BLaER1 (cell line): ENCODE results near the gene TNFRSF19.

Experiments
- H3K27ac ChIP-seq: shearing (Covaris generic); formaldehyde crosslinking; 2 replicates; pipeline ENCODE4 v1.8.1; 2022
- H3K27me3 ChIP-seq: shearing (Covaris generic); formaldehyde crosslinking; 2 replicates; pipeline ENCODE4 v1.8.1; 2022
- H3K36me3 ChIP-seq: shearing (Covaris generic); formaldehyde crosslinking; 2 replicates; pipeline ENCODE4 v1.8.1; 2022
- H3K4me1 ChIP-seq: shearing (Covaris generic); formaldehyde crosslinking; 2 replicates; pipeline ENCODE4 v1.8.1; 2022
- H3K4me2 ChIP-seq: shearing (Covaris generic); formaldehyde crosslinking; 2 replicates; pipeline ENCODE4 v1.8.1; 2022
- H3K4me3 ChIP-seq: shearing (Covaris generic); formaldehyde crosslinking; 2 replicates; pipeline ENCODE4 v1.8.1; 2022
- H3K9ac ChIP-seq: shearing (Covaris generic); formaldehyde crosslinking; 2 replicates; pipeline ENCODE4 v1.8.1; 2022
- H3K9me3 ChIP-seq: shearing (Covaris generic); formaldehyde crosslinking; 2 replicates; pipeline ENCODE4 v1.8.1; 2022
- H4K20me1 ChIP-seq: shearing (Covaris generic); formaldehyde crosslinking; 2 replicates; pipeline ENCODE4 v1.8.1; 2022
- Cebpa-rat ChIP-seq: shearing (Covaris generic); IDR thresholded peaks from 2 replicates; pipeline ENCODE4 v1.8.1; 2022

Gene TNFRSF19

GRCh38 chr13:23715092-23715761, 145.0 kb downstream of the TNFRSF19 start:
- Histone ChIP-seq H3K4me3 (no peak overlapping the region), H3K9ac (no peak overlapping the region), H3K9me3 (peaks cover 23% of the 10 kb centered on the region), H4K20me1 (no peaks in the 10 kb centered on the region), H3K27me3 (no peaks in the 10 kb centered on the region), H3K27ac (no peak overlapping the region), H3K4me2 (no peak overlapping the region; the same call in 1 of the 2 replicates), H3K4me1 (no peaks in the 10 kb centered on the region; the same call in 1 of the 2 replicates), H3K36me3 (no peaks in the 10 kb centered on the region)
- TF ChIP-seq Cebpa-rat, result no peak

DNA sequence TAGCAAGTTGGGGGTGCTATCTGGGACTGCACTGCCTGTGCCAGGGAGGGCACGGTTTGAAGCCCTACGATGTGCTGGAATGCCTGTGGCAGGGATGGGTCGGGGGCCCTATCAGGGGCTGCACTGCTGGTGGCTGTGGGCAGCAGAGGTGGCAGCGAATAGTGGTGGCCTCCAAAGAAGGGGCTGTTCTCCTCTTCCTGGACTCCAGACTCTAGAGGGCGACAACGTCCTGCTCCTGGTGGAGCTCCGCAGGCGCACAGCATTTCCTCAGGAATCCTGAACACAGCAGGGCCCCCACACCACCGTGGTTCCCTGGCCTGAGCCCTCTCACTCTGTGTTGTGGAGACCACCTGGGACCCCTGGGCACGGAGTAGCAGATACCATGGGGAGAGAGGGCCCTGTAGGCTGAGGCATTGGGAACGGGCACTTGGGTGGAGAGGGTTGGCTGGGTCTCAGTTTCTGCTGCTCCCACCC, 145.6 kb downstream of the TNFRSF19 start:
- H3K27ac ChIP-seq, result no peak overlapping the region
- no peaks in the 10 kb centered on the region for H4K20me1 ChIP-seq
- no peaks in the 10 kb centered on the region for H3K36me3 ChIP-seq
- no peaks in the 10 kb centered on the region; the same call in 1 of the 2 replicates for H3K4me1 ChIP-seq
- H3K4me3 ChIP-seq, result no peak overlapping the region
- no peak for TF ChIP-seq Cebpa-rat
- H3K9me3 ChIP-seq, result peaks cover 29% of the 10 kb centered on the region
- H3K9ac ChIP-seq, result no peak overlapping the region
- H3K4me2 ChIP-seq, result no peak overlapping the region
- no peaks in the 10 kb centered on the region for H3K27me3 ChIP-seq

DNA sequence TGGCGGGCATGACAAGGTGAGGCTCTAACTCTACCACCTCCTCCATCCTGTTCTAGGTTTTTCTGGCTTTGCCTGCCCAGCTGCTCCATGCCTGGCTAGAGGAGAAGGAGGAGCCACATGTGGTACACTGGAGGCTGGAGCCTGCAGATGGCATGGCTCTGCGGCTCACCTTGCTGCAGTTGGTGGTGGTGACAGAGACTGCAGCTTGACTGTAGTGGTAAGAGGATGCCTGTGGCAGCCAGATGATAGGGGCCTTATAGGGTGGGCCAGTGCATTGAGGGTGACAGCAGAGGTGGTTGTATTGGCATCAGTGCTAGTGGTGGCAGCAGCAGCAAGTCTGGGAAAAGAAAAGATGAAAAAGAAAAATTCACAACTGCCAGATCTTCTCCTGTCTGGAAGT, 146.2 kb downstream of the TNFRSF19 start:
- no peak overlapping the region for H3K4me2 ChIP-seq

DNA sequence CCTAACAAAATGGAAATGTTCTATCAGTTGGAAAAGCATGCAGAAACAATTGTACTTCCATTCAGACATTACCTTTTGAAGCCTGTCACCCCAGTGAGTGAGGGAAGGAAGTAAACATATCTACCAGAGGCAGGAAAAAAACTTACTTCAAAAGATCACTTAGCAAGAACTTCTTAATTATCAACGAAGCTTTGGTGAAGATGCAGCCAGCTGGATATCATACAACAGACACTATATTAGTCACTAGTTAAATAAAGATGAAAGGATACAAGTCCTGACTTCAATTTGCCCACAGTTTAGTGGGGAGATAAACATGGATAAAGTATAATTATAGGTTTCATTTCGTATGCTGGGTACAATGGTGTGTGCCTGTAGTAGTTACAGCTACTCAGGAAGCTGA, 148.8 kb downstream of the TNFRSF19 start:
- no peak overlapping the region for H3K4me2 ChIP-seq
- TF ChIP-seq Cebpa-rat, result no peak
- H3K4me3 ChIP-seq, result no peak overlapping the region
- no peaks in the 10 kb centered on the region for H3K27me3 ChIP-seq
- H3K4me1 ChIP-seq, result no peaks in the 10 kb centered on the region; the same call in 1 of the 2 replicates
- H3K9ac ChIP-seq, result no peak overlapping the region
- no peaks in the 10 kb centered on the region for H3K36me3 ChIP-seq
- H3K27ac ChIP-seq, result no peak overlapping the region
- no peaks in the 10 kb centered on the region for H4K20me1 ChIP-seq
- H3K9me3 ChIP-seq, result peaks cover 27% of the 10 kb centered on the region

More for the DNA sequence above, 146.2 kb downstream of the TNFRSF19 start:
- Histone ChIP-seq H4K20me1 (no peaks in the 10 kb centered on the region), H3K4me3 (no peak overlapping the region), H3K27ac (no peak overlapping the region), H3K4me1 (no peaks in the 10 kb centered on the region; the same call in 1 of the 2 replicates), H3K9me3 (peaks cover 34% of the 10 kb centered on the region), H3K9ac (no peak overlapping the region), H3K36me3 (no peaks in the 10 kb centered on the region), H3K27me3 (no peaks in the 10 kb centered on the region)
- no peak for TF ChIP-seq Cebpa-rat

DNA sequence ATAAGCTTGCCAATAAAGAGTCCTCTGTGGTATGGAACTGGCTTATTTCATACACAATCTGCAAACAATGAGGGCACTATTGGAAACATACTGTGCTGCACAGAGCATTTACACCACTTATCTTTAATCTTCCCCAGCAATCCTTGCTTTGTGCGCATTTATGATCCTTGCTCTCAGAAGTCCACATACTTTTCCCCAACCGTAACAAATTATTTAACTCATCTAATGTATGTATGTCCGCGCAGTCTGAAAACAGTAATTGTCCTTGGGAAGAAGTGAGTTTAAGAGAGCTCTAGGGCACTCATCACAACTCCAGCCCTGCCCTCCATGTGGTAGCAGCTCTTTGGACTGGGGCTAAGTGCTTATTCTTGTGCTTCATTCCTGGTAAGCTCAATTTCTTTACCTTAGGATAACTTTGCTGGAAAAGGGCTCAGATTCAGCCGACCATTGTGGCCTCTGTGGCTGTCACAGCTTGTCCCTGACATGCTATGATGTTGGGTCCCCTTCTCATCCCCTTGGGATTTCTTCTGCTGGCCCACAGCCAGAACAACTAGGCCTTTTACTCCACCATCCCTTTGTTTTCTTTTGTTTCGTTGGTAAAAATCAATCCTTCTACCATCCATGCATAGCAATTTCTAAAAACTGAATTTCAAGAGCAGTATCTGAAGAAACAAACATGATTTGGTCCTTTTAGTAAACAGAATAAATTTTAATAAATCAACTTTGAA, 152.7 kb downstream of the TNFRSF19 start:
- H3K36me3 ChIP-seq, result no peaks in the 10 kb centered on the region
- H3K4me1 ChIP-seq, result no peaks in the 10 kb centered on the region
- no peak overlapping the region for H3K4me3 ChIP-seq
- H3K4me2 ChIP-seq, result no peak overlapping the region
- H3K9ac ChIP-seq, result no peak overlapping the region
- TF ChIP-seq Cebpa-rat, result no peak
- no peaks in the 10 kb centered on the region for H3K27me3 ChIP-seq
- H3K9me3 ChIP-seq, result peaks cover 21% of the 10 kb centered on the region
- H4K20me1 ChIP-seq, result no peaks in the 10 kb centered on the region
- H3K27ac ChIP-seq, result no peak overlapping the region

DNA sequence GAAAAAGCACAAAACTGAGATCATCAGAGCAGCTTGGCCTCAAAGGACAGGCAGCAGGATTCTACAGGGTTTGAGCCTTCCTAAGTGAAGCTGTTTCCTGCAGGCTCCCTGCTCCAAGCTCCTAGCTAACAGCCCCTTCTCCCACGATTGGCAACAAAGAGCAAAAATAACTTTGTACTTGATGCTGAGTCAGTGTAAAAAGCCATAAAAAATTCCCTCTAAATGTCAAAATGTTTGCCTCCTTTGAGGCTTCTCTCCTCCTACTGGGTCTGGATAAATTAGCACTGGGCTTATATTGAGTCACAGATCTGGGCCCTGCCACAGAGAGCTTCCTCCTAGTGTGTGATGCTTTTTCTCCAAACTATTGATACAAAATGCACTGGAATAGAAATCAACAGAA, 153.3 kb downstream of the TNFRSF19 start:
- H3K4me1 ChIP-seq, result no peaks in the 10 kb centered on the region
- no peaks in the 10 kb centered on the region for H3K36me3 ChIP-seq
- H3K27me3 ChIP-seq, result no peaks in the 10 kb centered on the region
- H4K20me1 ChIP-seq, result no peaks in the 10 kb centered on the region
- H3K4me3 ChIP-seq, result no peak overlapping the region
- no peak overlapping the region for H3K4me2 ChIP-seq
- H3K9ac ChIP-seq, result no peak overlapping the region
- no peak overlapping the region for H3K27ac ChIP-seq
- peaks cover 21% of the 10 kb centered on the region for H3K9me3 ChIP-seq
- TF ChIP-seq Cebpa-rat, result no peak

- Histone ChIP-seq H3K27me3 (no peaks in the 10 kb centered on the region), H4K20me1 (no peaks in the 10 kb centered on the region), H3K36me3 (no peaks in the 10 kb centered on the region; the same call in 1 of the 2 replicates), H3K4me2 (no peak overlapping the region), H3K4me3 (no peak overlapping the region), H3K4me1 (no peaks in the 10 kb centered on the region), H3K9me3 (peaks cover 21% of the 10 kb centered on the region), H3K27ac (no peak overlapping the region), H3K9ac (no peak overlapping the region)
- no peak for TF ChIP-seq Cebpa-rat
These were observed 154.2 kb downstream of the TNFRSF19 start for GRCh38 chr13:23724196-23724970.
